ENCODE results near the gene ZC3H12A. TPM values are rescaled to one million over a fixed set of nuclear protein-coding genes. Genes with fewer than 3 reads are reported as not detected.

The ZC3H12A gene
- total and polyA plus RNA-seq, 9 donors: 1.4 to 86.6 (median 6.8) TPM

- DNase-seq: peak in 4 of 5 donors; percentile 32 to 52 (median 44)
- H3K9me3 ChIP-seq: no peaks in the 10 kb centered on the region
- TF ChIP-seq POLR2A (IDR thresholded peaks at IDR 0.05): no peak
- TF ChIP-seq EP300 (IDR thresholded peaks at IDR 0.05): no peak
- no peak for TF ChIP-seq CTCF (IDR thresholded peaks at IDR 0.05)
- H3K4me3 ChIP-seq: peak overlapping the region; percentile 47
- H3K4me1 ChIP-seq (ENCODE audit: insufficient read depth): peaks cover 38% of the 10 kb centered on the region
- intact Hi-C loops (cut with DNase I): no loop called here
- 28 to 34% (median 32%) methylated on average over 10 of the region's 10 CpGs for WGBS, 3 donors
- no peaks in the 10 kb centered on the region for H3K27me3 ChIP-seq
- peak overlapping the region; percentile 77 to 92 for H3K27ac ChIP-seq
- no peaks in the 10 kb centered on the region for H3K36me3 ChIP-seq
These were observed 3.0 kb downstream of the ZC3H12A start for GRCh38 chr1:37477198-37477931.

- no peaks in the 10 kb centered on the region for H3K27me3 ChIP-seq
- H3K4me3 ChIP-seq: no peak overlapping the region
- WGBS, 3 donors: 90 to 94% (median 92%) methylated on average over 5 of the region's 5 CpGs
- no peaks in the 10 kb centered on the region for H3K9me3 ChIP-seq
- intact Hi-C loops (cut with DNase I): no loop called here
- H3K36me3 ChIP-seq: no peaks in the 10 kb centered on the region
- peaks cover 38% of the 10 kb centered on the region for H3K4me1 ChIP-seq (ENCODE audit: insufficient read depth)
- peak overlapping the region in 1 of 2 donors; percentile 92 for H3K27ac ChIP-seq
- DNase-seq: peak in 1 of 5 donors; percentile 35
- TF ChIP-seq POLR2A (IDR thresholded peaks at IDR 0.05) (no peak), EP300 (IDR thresholded peaks at IDR 0.05) (no peak), CTCF (IDR thresholded peaks at IDR 0.05) (no peak)
These were observed 3.6 kb downstream of the ZC3H12A start for GRCh38 chr1:37477946-37478345.

DNA sequence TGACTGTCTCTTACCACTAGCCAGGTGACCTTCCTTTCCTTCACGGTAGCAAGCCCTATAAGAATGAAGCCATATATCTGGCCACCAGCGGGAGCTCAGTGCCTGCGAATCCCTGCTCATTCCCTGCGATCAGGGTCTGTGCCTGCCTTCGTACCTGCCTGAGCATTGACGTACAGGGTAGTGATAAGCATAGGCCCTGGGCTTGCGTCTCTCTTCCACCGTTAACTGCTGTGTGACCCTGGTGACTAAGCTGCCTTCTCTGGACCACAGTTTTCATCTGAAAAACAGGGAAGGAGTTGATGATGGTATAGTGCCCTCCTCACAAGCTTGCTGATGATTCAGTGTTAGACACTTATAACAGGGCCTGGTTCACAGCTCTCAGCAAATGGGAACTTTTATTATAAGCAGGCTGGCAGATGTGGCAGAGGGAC is 4.1 kb downstream of the ZC3H12A start:
- TF ChIP-seq CTCF (IDR thresholded peaks at IDR 0.05) (no peak), POLR2A (IDR thresholded peaks at IDR 0.05) (no peak), EP300 (IDR thresholded peaks at IDR 0.05) (no peak)
- no peaks in the 10 kb centered on the region for H3K9me3 ChIP-seq
- peak overlapping the region; percentile 54 to 85 for H3K27ac ChIP-seq
- H3K27me3 ChIP-seq: no peaks in the 10 kb centered on the region
- peaks cover 38% of the 10 kb centered on the region for H3K4me1 ChIP-seq (ENCODE audit: insufficient read depth)
- 87 to 95% (median 92%) methylated on average over 8 of the region's 8 CpGs for WGBS, 3 donors
- no peaks in the 10 kb centered on the region for H3K36me3 ChIP-seq
- intact Hi-C loops (cut with DNase I): no loop called here
- no peak overlapping the region for H3K4me3 ChIP-seq
- DNase-seq: no peak

- H3K4me3 ChIP-seq: peak overlapping the region; percentile 5
- H3K4me1 ChIP-seq (ENCODE audit: insufficient read depth): peaks cover 38% of the 10 kb centered on the region
- H3K27ac ChIP-seq: peak overlapping the region; percentile 54 to 85
- no peak for DNase-seq
- WGBS, 3 donors: 26 to 49% (median 30%) methylated on average over 3 of the region's 3 CpGs
- no peaks in the 10 kb centered on the region for H3K9me3 ChIP-seq
- TF ChIP-seq CTCF (IDR thresholded peaks at IDR 0.05) (no peak), EP300 (IDR thresholded peaks at IDR 0.05) (no peak), POLR2A (IDR thresholded peaks at IDR 0.05) (no peak)
- no peaks in the 10 kb centered on the region for H3K36me3 ChIP-seq
- H3K27me3 ChIP-seq: no peaks in the 10 kb centered on the region
- intact Hi-C loops (cut with DNase I): no loop called here
These were observed 4.5 kb downstream of the ZC3H12A start for GRCh38 chr1:37478890-37479254.

Data from ovary (tissue), 9 donors.